ENCODE data around the gene KIF12.

- TF ChIP-seq POLR2A (IDR thresholded peaks at IDR 0.05), result no peak
- TF ChIP-seq, protein P1, sequence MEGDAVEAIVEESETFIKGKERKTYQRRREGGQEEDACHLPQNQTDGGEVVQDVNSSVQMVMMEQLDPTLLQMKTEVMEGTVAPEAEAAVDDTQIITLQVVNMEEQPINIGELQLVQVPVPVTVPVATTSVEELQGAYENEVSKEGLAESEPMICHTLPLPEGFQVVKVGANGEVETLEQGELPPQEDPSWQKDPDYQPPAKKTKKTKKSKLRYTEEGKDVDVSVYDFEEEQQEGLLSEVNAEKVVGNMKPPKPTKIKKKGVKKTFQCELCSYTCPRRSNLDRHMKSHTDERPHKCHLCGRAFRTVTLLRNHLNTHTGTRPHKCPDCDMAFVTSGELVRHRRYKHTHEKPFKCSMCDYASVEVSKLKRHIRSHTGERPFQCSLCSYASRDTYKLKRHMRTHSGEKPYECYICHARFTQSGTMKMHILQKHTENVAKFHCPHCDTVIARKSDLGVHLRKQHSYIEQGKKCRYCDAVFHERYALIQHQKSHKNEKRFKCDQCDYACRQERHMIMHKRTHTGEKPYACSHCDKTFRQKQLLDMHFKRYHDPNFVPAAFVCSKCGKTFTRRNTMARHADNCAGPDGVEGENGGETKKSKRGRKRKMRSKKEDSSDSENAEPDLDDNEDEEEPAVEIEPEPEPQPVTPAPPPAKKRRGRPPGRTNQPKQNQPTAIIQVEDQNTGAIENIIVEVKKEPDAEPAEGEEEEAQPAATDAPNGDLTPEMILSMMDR (IDR thresholded peaks at IDR 0.05), result no peak
Observed at GRCh38 chr9:114081441-114082016, 17.6 kb downstream of the KIF12 start.
